ENCODE data around the gene CDCP1.
A peak's percentile ranks its signal among the peaks of the same experiment; 100 is the strongest.
"Not testable (repeated sequence)": the region's sequence is repeated elsewhere in the genome, so short reads cannot be mapped to it uniquely, and the experiment has no call there.

CDCP1 gene

DNA sequence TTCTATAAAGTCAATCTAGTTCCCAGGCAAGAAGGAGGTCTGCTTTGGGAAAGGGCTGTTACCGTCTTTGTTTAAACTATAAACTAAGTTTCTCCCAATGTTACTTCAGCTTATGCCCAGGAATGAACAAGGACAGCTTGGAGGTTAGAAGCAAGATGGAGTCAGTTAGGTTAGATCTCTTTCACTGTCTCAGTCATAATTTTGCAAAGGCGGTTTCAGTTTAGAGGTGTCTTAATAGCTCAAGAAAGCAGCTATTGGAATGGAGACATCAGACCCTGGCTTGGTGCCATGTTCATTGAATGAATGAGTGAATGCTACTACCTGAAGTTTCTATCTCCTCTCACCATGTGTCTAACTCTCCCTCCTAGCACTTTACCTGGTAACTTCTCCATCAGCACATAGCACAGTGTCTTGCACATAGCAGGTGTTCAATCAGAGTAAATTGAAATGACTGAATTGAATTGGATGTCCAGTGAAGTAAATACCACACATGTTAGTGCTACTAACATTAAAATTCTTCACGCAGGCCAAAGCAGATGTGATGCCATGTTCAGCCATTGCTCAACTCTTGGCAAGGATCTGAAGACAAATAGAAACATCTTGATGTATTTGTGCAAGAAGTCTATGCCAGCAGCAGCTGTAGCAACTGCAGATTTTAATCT lies 91.9 kb downstream of the CDCP1 start:
- DNase-seq = no peak

DNA sequence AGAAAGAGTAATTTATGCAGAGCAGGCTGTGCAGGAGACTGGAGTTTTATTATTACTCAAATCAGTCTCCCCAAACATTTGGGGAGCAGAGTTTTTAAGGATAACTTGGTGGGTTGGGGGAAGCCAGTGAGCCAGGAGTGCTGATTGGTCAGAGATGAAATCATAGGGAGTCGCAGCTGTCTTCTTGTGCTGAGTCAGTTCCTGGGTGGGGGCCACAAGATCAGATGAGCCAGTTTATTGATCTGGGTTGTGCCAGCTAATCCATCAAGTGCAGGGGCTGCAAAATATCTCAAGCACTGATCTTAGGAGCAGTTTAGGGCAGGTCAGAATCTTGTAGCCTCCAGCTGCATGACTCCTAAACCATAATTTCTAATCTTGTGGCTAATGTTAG lies 92.4 kb downstream of the CDCP1 start:
- not testable (repeated sequence) for DNase-seq

DNA sequence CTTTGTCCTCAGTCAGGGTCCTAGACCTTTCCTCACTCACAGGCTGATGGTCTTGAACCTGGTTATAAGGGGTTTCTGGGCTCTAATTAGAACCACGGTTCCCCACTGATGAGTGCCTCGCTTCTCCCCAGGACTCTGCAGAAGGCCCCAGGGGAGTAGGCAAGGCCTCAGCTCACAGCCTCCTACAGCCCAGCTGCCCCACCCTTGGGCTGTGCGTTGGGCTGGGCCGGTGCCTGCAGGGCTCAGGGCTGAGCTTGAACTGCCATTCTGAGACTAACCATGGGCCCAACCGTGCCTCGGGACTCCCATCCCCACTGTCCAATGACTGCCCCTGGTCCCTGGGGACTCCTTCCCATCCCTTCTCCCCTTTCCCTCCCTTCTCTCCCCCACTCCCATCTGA lies 94.5 kb downstream of the CDCP1 start:
- DNase-seq = no peak

DNA sequence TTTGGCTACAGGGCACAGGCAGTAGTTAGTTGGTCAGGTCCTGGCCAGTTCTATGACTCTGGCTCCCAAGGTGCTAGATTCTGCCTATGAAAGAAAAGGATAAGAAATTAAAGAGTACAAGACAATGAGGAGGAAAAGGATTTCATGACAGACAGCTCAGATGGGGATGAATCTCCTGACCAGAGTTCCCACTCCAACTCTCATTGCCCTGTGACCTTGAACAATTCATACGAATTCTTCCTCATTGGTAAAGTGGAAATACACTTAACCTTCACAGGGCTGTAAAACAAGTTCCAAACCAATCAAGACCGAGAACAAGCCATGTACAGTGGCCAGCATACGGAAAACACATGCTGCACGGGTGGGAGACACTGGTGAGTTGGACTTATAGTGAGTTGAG lies 96.4 kb downstream of the CDCP1 start:
- DNase-seq = no peak

DNA sequence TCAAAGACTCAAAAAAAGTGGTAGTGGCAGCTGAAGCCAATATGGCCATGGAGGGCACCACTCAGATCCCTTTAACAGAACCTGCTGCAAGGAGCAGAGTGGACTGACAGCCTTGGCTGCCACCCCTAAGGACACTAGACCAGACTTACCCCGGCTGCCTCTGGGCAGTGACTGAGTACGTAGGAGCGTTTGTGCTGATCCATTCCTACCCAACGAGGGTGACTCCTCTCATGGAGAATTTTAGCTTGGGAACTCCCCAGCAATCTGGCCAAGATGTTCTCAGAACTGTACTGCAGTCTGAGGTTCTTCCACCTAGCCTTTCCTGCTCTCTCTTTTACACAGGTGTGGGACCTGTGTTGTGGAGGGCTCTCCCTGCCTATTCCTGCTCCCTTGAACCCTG lies 97.9 kb downstream of the CDCP1 start:
- DNase-seq = no peak

DNA sequence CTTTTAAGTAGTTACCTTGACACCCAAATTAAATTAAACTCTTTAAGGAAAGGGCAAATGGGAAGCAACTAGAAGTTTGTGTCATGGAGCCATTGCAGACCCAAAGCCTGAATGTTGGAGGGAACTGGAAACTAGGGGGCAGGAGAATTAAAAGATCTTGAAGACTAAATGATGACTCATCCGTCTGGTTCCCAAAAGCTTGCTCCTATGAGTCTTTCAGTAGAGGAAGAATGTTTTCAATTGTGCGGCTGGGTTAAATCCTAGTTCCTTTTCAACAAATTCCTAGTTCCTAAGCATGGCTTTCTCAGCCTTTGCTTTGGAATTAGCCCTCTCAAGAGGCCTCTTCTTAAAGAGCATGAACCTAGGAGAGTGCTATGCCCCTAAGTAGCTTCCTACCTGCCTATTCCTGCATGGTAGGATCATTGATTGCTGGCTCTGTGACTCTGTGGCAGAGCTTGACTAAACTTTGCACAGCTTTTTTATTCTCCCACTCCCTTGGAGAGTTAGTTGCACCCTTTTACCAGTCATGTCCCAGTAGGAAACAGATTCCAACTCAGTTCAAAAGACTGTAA lies 102.4 kb downstream of the CDCP1 start:
- DNase-seq = peak; percentile 47

DNA sequence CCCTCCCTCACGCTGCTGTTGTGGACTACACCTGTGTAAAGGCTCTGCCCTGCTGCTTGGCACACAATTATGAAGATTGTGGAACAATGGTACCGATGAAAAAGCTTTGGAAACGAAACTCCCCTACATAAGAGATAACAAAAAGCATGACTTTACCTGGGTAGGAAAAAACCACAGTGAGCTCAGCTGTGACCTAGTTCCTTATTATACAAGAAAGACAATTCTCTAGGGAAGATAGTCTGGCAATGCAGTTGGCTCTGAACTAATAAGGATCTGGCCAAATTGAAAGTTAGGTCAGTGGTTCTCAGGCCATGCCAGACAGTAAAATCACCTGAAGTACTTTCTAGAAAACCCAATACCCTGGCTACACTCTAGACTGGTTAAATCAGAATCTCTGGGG lies 104.0 kb downstream of the CDCP1 start:
- DNase-seq = no peak

DNA sequence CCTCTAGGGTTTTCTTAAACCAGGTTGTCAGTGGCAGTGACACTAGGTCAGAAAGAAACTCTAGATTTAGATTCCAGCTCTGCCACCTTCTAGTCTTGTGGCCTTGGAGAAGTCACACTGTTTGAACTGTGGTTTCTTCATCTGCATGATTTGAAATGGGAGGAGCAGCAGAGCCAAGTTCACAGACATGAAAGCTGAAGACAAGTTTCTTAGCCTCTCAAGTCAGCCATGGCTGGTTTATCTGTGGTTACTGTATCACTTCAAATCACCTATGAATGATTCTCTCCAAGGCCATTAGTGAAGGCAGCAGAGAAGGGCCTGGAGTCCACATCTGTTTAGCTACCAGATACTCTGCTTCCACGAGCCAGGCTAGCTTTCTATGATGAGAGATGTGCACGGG lies 104.5 kb downstream of the CDCP1 start:
- peak; percentile 28 for DNase-seq

DNA sequence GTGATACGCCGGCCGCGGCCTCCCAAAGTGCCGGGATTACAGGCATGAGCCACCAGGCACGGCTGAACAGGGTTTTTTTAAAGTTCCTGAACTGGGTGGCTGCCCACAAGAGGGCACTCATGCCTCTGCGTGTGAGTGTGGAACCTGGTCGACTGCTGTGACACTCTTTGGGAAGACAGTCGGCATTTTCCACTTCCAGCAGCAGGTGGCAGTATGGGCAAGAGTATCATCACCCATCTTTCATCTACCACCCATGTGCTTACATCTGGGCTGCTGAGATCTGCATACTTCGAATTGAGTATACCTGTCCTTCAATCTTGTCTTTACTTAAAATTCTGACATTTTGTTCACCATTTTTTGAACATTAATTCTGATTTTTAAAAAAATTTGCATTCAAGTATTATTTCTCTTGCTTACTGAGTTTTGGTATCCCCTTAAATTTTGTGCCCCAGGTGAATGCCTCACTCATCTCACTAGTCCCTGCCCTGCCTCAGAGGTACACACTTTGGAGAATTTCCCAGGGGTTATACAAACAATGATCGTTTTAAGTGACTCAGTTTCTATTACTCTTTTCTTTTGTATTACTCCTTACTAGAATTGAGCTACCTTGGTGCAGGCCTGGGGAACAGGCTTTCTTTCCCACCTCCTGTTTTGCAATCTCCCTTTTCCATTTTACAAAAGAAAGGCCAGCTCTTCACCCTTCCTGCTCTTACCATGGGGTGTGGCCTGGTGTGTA lies 108.3 kb downstream of the CDCP1 start:
- DNase-seq = peak; percentile 96

DNA sequence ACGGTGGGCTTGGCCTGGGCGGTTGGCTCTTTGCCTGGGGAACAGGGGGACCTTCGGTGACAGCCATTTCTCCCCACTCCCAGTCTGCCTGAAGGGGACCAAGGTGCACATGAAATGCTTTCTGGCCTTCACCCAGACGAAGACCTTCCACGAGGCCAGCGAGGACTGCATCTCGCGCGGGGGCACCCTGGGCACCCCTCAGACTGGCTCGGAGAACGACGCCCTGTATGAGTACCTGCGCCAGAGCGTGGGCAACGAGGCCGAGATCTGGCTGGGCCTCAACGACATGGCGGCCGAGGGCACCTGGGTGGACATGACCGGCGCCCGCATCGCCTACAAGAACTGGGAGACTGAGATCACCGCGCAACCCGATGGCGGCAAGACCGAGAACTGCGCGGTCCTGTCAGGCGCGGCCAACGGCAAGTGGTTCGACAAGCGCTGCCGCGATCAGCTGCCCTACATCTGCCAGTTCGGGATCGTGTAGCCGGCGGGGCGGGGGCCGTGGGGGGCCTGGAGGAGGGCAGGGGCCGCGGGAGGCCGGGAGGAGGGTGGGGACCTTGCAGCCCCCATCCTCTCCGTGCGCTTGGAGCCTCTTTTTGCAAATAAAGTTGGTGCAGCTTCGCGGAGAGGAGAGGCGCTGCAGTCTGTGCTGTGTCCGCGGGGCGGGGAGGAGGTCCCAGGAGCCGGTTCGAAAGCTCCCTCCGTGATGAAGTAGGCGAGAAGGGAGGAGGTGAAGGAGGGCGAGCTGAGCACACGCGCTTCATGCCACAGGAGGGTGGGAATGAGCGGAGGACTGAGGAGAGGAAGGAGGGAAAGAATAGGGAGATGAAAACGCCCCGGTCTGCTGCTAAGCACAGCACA lies 110.5 kb downstream of the CDCP1 start:
- no peak for DNase-seq

DNA sequence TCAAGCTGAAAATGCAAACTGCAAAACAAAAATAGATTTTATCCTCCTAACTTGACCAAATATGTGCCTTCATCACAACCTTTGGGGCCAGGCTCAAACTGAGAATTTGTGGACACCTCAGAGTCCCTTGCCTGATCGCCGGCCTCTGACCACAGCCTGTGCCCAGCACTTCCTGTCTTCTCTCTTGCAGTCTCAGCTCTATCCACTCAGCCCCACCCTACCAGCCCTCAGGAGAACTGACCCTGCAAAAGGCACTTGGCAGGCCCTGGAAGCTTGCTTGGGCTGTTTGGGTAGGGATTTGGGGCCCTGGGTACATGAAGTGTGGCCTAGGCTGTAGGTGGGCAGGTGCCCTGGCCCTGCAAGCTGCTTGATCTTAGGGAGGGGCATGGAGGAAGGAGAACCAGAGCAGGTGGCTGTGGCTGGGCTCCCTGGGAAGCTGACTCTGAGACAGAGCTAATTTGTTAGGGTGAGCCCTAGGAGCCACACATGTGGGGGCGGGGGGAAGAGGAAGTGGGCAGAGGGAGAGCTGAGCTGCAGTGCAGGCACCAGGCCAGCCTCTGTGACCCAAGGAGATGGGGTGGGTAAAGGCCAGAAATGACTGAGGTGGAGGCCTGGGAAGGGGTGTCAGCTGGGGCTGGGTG lies 111.4 kb downstream of the CDCP1 start:
- DNase-seq = peak; percentile 74

DNA sequence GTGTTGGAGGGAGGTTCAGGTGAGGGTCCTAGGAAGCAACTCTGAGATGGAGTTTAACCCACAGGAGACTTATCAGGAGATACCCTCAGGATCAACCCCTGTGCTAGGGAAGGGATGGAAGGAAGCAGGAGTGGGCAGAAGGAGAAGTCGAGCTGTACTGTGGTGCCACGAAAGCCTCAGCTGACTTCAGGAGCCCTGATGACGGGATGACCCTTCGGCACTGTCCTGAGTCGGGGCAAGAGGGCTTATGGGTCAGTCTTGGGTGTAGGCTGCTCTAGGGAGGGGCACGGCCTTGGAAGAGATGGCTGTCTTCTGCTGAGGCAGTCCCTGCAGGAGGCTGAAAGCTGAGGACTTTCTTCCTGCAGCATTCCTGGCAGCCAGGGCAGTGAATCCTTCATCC lies 112.4 kb downstream of the CDCP1 start:
- no peak for DNase-seq

Measured in OCI-M1 (cell line).